ENCODE measurements around the gene CYFIP2. TPM values are rescaled to one million over a fixed set of nuclear protein-coding genes. Genes with fewer than 3 reads are reported as not detected.

Gene CYFIP2
- total and polyA plus RNA-seq, 2 of the 8 experiments (the other 6 are each of a cell fraction or from before 2014, with no cell fraction given), result 45.1 to 80.6 TPM

DNA sequence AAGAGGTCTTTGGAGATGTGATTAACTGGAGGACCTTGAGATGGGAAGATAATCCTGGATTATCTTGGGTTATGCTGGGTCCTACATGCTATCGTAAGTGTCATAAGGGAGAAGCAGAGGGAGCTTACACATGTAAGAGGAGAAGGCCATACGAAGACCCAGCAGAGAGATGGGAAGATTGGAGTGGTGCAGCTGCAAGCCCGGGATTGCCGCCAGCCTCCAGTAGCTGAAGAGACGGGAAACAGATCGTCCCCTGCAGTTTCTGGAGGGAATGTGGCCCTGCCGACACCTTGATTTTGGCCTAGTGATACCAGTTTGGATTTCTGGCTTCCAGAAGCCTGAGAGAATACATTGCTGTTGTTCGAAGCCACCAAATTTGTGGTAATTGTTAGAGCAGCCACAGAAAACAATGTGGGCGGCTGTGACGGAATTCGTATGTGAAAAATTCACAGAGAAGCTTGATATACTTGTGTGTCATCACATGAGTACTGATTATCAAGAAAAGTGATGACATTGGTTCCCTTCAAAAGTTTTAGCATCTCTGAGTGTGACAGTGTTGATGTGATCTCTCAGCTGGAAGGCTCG, 86.9 kb downstream of the CYFIP2 start:
- no peak overlapping the region for H3K4ac ChIP-seq (replicated peaks; ENCODE audit: insufficient read length, low read depth, low read length)
- CTCF ChIA-PET (ENCODE audit: partially characterized antibody), result interaction anchor here (0.8 to 15.5 kb wide), 5 partner anchors 10 to 124 kb away, joined by 4 to 282 read pairs (median 35); a partner anchor contains a TSS
- H2BK12ac ChIP-seq (ENCODE audit: low read depth, low read length), result no peak overlapping the region
- H3K79me2 ChIP-seq (ENCODE audit: control insufficient read depth in 1 of 2, insufficient read depth in 2 of 2, low read length in 2 of 2), result no peaks in the 10 kb centered on the region
- H3K56ac ChIP-seq (replicated peaks; ENCODE audit: insufficient read length, low read depth, low read length), result no peak overlapping the region
- H4K20me1 ChIP-seq (replicated peaks in 1 of 2; ENCODE audit: control insufficient read depth in 1 of 2, insufficient read depth in 2 of 2, low read length in 2 of 2), result peaks cover 0 to 2% of the 10 kb centered on the region in 2 experiments
- H3K4me3 ChIP-seq (ENCODE audit: extremely low read depth in 1 of 4, insufficient read depth in 2 of 4, low read depth in 3 of 4, low read length in 4 of 4), result no peak overlapping the region
- WGBS, 2 experiments (ENCODE audit: extremely low coverage in 1 of 2, insufficient coverage in 1 of 2, insufficient read length in 1 of 2, insufficient replicate concordance in 2 of 2, low coverage in 1 of 2, low lambda C conversion rate in 2 of 2, missing lambda C conversion rate in 1 of 2), result 94% methylated on average over 12 of the region's 12 CpGs; no CpG with 5 or more reads in 1 of the 2 experiments
- no peak overlapping the region for H4K5ac ChIP-seq (ENCODE audit: insufficient read length, low read depth, low read length)
- no peak overlapping the region for H2AFZ ChIP-seq (ENCODE audit: low read length)
- no peak overlapping the region for H3K14ac ChIP-seq (ENCODE audit: insufficient read length)
- H3K9me3 ChIP-seq (ENCODE audit: insufficient read depth in 2 of 2, low read depth in 1 of 2, low read length in 1 of 2), result no peaks in the 10 kb centered on the region
- TF ChIP-seq TCF12 (IDR thresholded peaks at IDR 0.05; ENCODE audit: low read depth, low read length) (no peak), PHF8 (conservative IDR thresholded peaks at IDR 0.05; ENCODE audit: low read depth, low read length) (no peak), JUND (IDR thresholded peaks at IDR 0.05; ENCODE audit: low read length) (no peak), CHD1 (IDR thresholded peaks at IDR 0.05; ENCODE audit: low read depth, low read length) (no peak), HDAC6 (IDR thresholded peaks at IDR 0.05; ENCODE audit: low read depth, low read length) (no peak), SP2 (IDR thresholded peaks at IDR 0.05; ENCODE audit: low read length) (no peak)
- H2BK5ac ChIP-seq (ENCODE audit: low read depth, low read length), result no peak overlapping the region
- H4K91ac ChIP-seq (replicated peaks; ENCODE audit: insufficient read length, low read length), result no peak overlapping the region
- H2BK120ac ChIP-seq (replicated peaks; ENCODE audit: low read depth, low read length), result no peak overlapping the region
- no peak overlapping the region for H3K27ac ChIP-seq (ENCODE audit: low read depth, low read length)
- H3K9ac ChIP-seq (replicated peaks in 1 of 4; ENCODE audit: extremely low read depth in 1 of 4, low read depth in 3 of 4, low read length in 3 of 4), result no peak overlapping the region
- POLR2A ChIA-PET (ENCODE audit: partially characterized antibody), result no interaction called here
- H3K23me2 ChIP-seq (ENCODE audit: low read depth, low read length), result no peaks in the 10 kb centered on the region
- no peak overlapping the region for H3K18ac ChIP-seq (ENCODE audit: extremely low read depth, low read length)
- no peak overlapping the region for H2BK20ac ChIP-seq (ENCODE audit: low read length)
- H3K4me2 ChIP-seq (ENCODE audit: insufficient read depth in 1 of 2, low read depth in 2 of 2, low read length in 2 of 2), result no peak overlapping the region
- FAIRE-seq (no peak), DNase-seq (ENCODE audit: low read depth in 1 of 2, low spot score in 2 of 2) (no peak)
- no peak overlapping the region for H4K8ac ChIP-seq (ENCODE audit: extremely low read depth, insufficient read depth, low read length)
- H3K4me1 ChIP-seq (replicated peaks in 1 of 4; ENCODE audit: control insufficient read depth in 3 of 4, insufficient read depth in 4 of 4, low read length in 3 of 4), result no peaks in the 10 kb centered on the region
- H2BK15ac ChIP-seq (ENCODE audit: low read length), result no peak overlapping the region
- no peak overlapping the region for H3K23ac ChIP-seq (ENCODE audit: insufficient read length)
- H3K27me3 ChIP-seq (replicated peaks in 1 of 4; ENCODE audit: control insufficient read depth in 3 of 4, extremely low read depth in 1 of 4, insufficient read depth in 3 of 4, low read length in 3 of 4), result no peaks in the 10 kb centered on the region
- H2AK5ac ChIP-seq (ENCODE audit: low read depth, low read length), result no peak overlapping the region
- no peaks in the 10 kb centered on the region; a peak in 1 of 8 replicates for H3K36me3 ChIP-seq (ENCODE audit: control insufficient read depth in 2 of 4, insufficient read depth in 4 of 4, low read length in 3 of 4)
- no peaks in the 10 kb centered on the region for H3K79me1 ChIP-seq (ENCODE audit: low read depth, low read length)

Data from H1 (cell line).